HEK293 (cell line): Measurements from ENCODE around the gene NOP9.

ENCODE experiments used
- BCL11A ChIP-seq: fragments of 450-650 bp; formaldehyde crosslinking; IDR thresholded peaks from 2 replicates; pipeline ENCODE4 v1.5.1; 2016; ENCODE audit warnings: low read depth, missing biosample characterization, missing genetic modification characterization
- GLI2 ChIP-seq: fragments of 450-650 bp; formaldehyde crosslinking; IDR thresholded peaks from 2 replicates; pipeline ENCODE4; 2017; ENCODE audit warnings: missing biosample characterization, missing genetic modification characterization, low read depth, borderline replicate concordance
- MYNN ChIP-seq: fragments of 450-650 bp; formaldehyde crosslinking; IDR thresholded peaks from 2 replicates; pipeline ENCODE4 v1.5.1; 2016; ENCODE audit warnings: missing biosample characterization, missing genetic modification characterization, borderline replicate concordance
- MZF1 ChIP-seq: fragments of 450-650 bp; formaldehyde crosslinking; IDR thresholded peaks from 2 replicates; pipeline ENCODE4 v1.5.1; 2017; ENCODE audit warnings: missing biosample characterization, missing genetic modification characterization, borderline replicate concordance
- SALL2 ChIP-seq: fragments of 450-650 bp; formaldehyde crosslinking; IDR thresholded peaks from 2 replicates; pipeline ENCODE4 v1.5.0; 2017; ENCODE audit warnings: missing biosample characterization, mild to moderate bottlenecking, missing genetic modification characterization, borderline replicate concordance
- SCRT2 ChIP-seq: fragments of 450-650 bp; formaldehyde crosslinking; IDR thresholded peaks from 2 replicates; pipeline ENCODE4 v1.5.1; 2016; ENCODE audit warnings: missing biosample characterization, missing genetic modification characterization
- SP7 ChIP-seq: fragments of 450-650 bp; formaldehyde crosslinking; IDR thresholded peaks from 2 replicates; pipeline ENCODE4 v1.5.1; 2016; ENCODE audit warnings: missing biosample characterization, missing genetic modification characterization
- TCF7L2 ChIP-seq: IDR thresholded peaks from 2 replicates; pipeline ENCODE4 v1.6.1; 2011; ENCODE audit warnings: low read depth, mild to moderate bottlenecking, inconsistent platforms, low read length, moderate library complexity, borderline replicate concordance
- WT1 ChIP-seq: fragments of 450-650 bp; formaldehyde crosslinking; IDR thresholded peaks from 2 replicates; pipeline ENCODE4 v1.5.1; 2016; ENCODE audit warnings: missing biosample characterization, missing genetic modification characterization
- YY2 ChIP-seq: fragments of 450-650 bp; formaldehyde crosslinking; IDR thresholded peaks from 2 replicates; pipeline ENCODE4 v1.5.1; 2016; ENCODE audit warnings: missing biosample characterization, missing genetic modification characterization
- ZBTB1 ChIP-seq: fragments of 450-650 bp; formaldehyde crosslinking; IDR thresholded peaks from 2 replicates; pipeline ENCODE4 v1.5.1; 2016; ENCODE audit warnings: missing biosample characterization, missing genetic modification characterization
- ZBTB17 ChIP-seq: fragments of 450-650 bp; formaldehyde crosslinking; IDR thresholded peaks from 2 replicates; pipeline ENCODE4 v1.5.1; 2016; ENCODE audit warnings: missing biosample characterization, missing genetic modification characterization
- ZBTB21 ChIP-seq: fragments of 450-650 bp; formaldehyde crosslinking; IDR thresholded peaks from 2 replicates; pipeline ENCODE4 v1.5.1; 2017; ENCODE audit warnings: missing biosample characterization, missing genetic modification characterization
- ZBTB48 ChIP-seq: fragments of 450-650 bp; formaldehyde crosslinking; IDR thresholded peaks from 2 replicates; pipeline ENCODE4 v1.5.1; 2016; ENCODE audit warnings: missing biosample characterization, missing genetic modification characterization
- ZNF121 ChIP-seq: fragments of 450-650 bp; formaldehyde crosslinking; IDR thresholded peaks from 2 replicates; pipeline ENCODE4 v1.5.1; 2016; ENCODE audit warnings: missing biosample characterization, missing genetic modification characterization
- ZNF184 ChIP-seq: fragments of 450-650 bp; IDR thresholded peaks from 2 replicates; pipeline ENCODE4 v1.5.1; 2018; ENCODE audit warnings: missing biosample characterization, mild to moderate bottlenecking, missing genetic modification characterization
- ZNF19 ChIP-seq: fragments of 450-650 bp; formaldehyde crosslinking; IDR thresholded peaks from 2 replicates; pipeline ENCODE4; 2016; ENCODE audit warnings: missing biosample characterization, missing genetic modification characterization, low read depth
- ZNF2 ChIP-seq: fragments of 450-650 bp; formaldehyde crosslinking; IDR thresholded peaks from 2 replicates; pipeline ENCODE4 v1.5.1; 2016; ENCODE audit warnings: missing biosample characterization, missing genetic modification characterization
- ZNF202 ChIP-seq: fragments of 450-650 bp; formaldehyde crosslinking; IDR thresholded peaks from 2 replicates; pipeline ENCODE4 v1.5.1; 2016; ENCODE audit warnings: missing biosample characterization, missing genetic modification characterization, borderline replicate concordance
- ZNF23 ChIP-seq: fragments of 450-650 bp; formaldehyde crosslinking; IDR thresholded peaks from 2 replicates; pipeline ENCODE4 v1.5.1; 2016; ENCODE audit warnings: missing biosample characterization, missing genetic modification characterization, borderline replicate concordance
- ZNF274 ChIP-seq, 2 experiments: fragments of 200-500 bp in 1 of 2; fragments of 450-650 bp in 1 of 2; sonication (Bioruptor generic) in 1 of 2; formaldehyde crosslinking in 1 of 2; IDR thresholded peaks; 2 replicates each; pipeline versions ENCODE4 v1.5.1 to v1.6.1; 2014 to 2016; ENCODE audit warnings: borderline replicate concordance in 1 of 2, inconsistent platforms in 1 of 2, low read length in 1 of 2, missing biosample characterization in 1 of 2, missing genetic modification characterization in 1 of 2
- ZNF292 ChIP-seq: fragments of 450-650 bp; formaldehyde crosslinking; IDR thresholded peaks from 2 replicates; pipeline ENCODE4 v1.5.1; 2016; ENCODE audit warnings: low read depth, missing biosample characterization, missing genetic modification characterization, borderline replicate concordance
- ZNF302 ChIP-seq: fragments of 450-650 bp; formaldehyde crosslinking; IDR thresholded peaks from 2 replicates; pipeline ENCODE4 v1.5.1; 2016; ENCODE audit warnings: missing biosample characterization, missing genetic modification characterization, low read depth
- ZNF354C ChIP-seq: fragments of 450-650 bp; formaldehyde crosslinking; IDR thresholded peaks from 2 replicates; pipeline ENCODE4 v1.5.1; 2016; ENCODE audit warnings: missing biosample characterization, missing genetic modification characterization, low read depth, borderline replicate concordance
- ZNF423 ChIP-seq: fragments of 450-650 bp; formaldehyde crosslinking; IDR thresholded peaks from 2 replicates; pipeline ENCODE4 v1.5.1; 2016; ENCODE audit warnings: missing biosample characterization, missing genetic modification characterization
- ZNF433 ChIP-seq: fragments of 450-650 bp; formaldehyde crosslinking; IDR thresholded peaks from 2 replicates; pipeline ENCODE4 v1.5.1; 2016; ENCODE audit warnings: missing biosample characterization, missing genetic modification characterization, low read depth
- ZNF488 ChIP-seq: fragments of 450-650 bp; formaldehyde crosslinking; IDR thresholded peaks from 2 replicates; pipeline ENCODE4 v1.5.1; 2016; ENCODE audit warnings: missing biosample characterization, missing genetic modification characterization
- ZNF501 ChIP-seq: fragments of 450-650 bp; formaldehyde crosslinking; IDR thresholded peaks from 2 replicates; pipeline ENCODE4 v1.5.1; 2016; ENCODE audit warnings: missing biosample characterization, missing genetic modification characterization
- ZNF596 ChIP-seq: fragments of 450-650 bp; IDR thresholded peaks from 2 replicates; pipeline ENCODE4 v1.5.0; 2018; ENCODE audit warnings: missing biosample characterization, mild to moderate bottlenecking, missing genetic modification characterization, moderate library complexity
- ZNF600 ChIP-seq: fragments of 450-650 bp; formaldehyde crosslinking; IDR thresholded peaks from 2 replicates; pipeline ENCODE4 v1.5.1; 2016; ENCODE audit warnings: missing biosample characterization, missing genetic modification characterization
- ZNF704 ChIP-seq: fragments of 450-650 bp; formaldehyde crosslinking; IDR thresholded peaks from 2 replicates; pipeline ENCODE4 v1.5.1; 2016; ENCODE audit warnings: missing biosample characterization, missing genetic modification characterization
- ZNF707 ChIP-seq: fragments of 450-650 bp; formaldehyde crosslinking; IDR thresholded peaks from 2 replicates; pipeline ENCODE4 v1.5.1; 2016; ENCODE audit warnings: missing biosample characterization, missing genetic modification characterization
- TF ChIP-seq, protein P1 (sequence below): fragments of 450-650 bp; formaldehyde crosslinking; IDR thresholded peaks from 2 replicates; pipeline ENCODE4 v1.5.1; 2017; ENCODE audit warnings: missing biosample characterization, mild to moderate bottlenecking, missing genetic modification characterization, moderate library complexity
- TF ChIP-seq, protein P2 (sequence below): fragments of 450-650 bp; formaldehyde crosslinking; IDR thresholded peaks from 2 replicates; pipeline ENCODE4 v1.5.1; 2016; ENCODE audit warnings: missing biosample characterization, missing genetic modification characterization
- TF ChIP-seq, protein P3 (sequence below): fragments of 450-650 bp; formaldehyde crosslinking; IDR thresholded peaks from 2 replicates; pipeline ENCODE4 v1.5.1; 2016; ENCODE audit warnings: missing biosample characterization, missing genetic modification characterization

NOP9 gene

GRCh38 chr14:24271134-24271833, 28.4 kb upstream of the NOP9 start, which contains the start of gene RABGGTA (continued):
- TF ChIP-seq, protein P1, sequence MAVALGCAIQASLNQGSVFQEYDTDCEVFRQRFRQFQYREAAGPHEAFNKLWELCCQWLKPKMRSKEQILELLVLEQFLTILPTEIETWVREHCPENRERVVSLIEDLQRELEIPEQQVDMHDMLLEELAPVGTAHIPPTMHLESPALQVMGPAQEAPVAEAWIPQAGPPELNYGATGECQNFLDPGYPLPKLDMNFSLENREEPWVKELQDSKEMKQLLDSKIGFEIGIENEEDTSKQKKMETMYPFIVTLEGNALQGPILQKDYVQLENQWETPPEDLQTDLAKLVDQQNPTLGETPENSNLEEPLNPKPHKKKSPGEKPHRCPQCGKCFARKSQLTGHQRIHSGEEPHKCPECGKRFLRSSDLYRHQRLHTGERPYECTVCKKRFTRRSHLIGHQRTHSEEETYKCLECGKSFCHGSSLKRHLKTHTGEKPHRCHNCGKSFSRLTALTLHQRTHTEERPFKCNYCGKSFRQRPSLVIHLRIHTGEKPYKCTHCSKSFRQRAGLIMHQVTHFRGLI (tag by site-specific recombination): no peak
- peak; percentile 29; the same call in 1 of the 2 replicates for TF ChIP-seq ZBTB1 (tag by site-specific recombination)
- TF ChIP-seq BCL11A: no peak
- TF ChIP-seq ZNF488: no peak
- TF ChIP-seq ZNF202 (tag by site-specific recombination): no peak
- no peak for TF ChIP-seq ZNF121 (tag by site-specific recombination)
- TF ChIP-seq ZNF707: no peak
- TF ChIP-seq ZNF433 (tag by site-specific recombination): no peak
- TF ChIP-seq ZNF2: peak; percentile 37; the same call in 1 of the 2 replicates
- no peak for TF ChIP-seq WT1
- no peak for TF ChIP-seq ZNF23 (tag by site-specific recombination)
- TF ChIP-seq ZNF596 (tag by site-specific recombination): no peak
- TF ChIP-seq MZF1 (tag by site-specific recombination): peak; percentile 61; the same call in 1 of the 2 replicates
- TF ChIP-seq ZNF184 (tag by site-specific recombination): no peak
- TF ChIP-seq ZBTB48: no peak
- TF ChIP-seq YY2: no peak; the same call in 1 of the 2 replicates
- no peak for TF ChIP-seq MYNN
- TF ChIP-seq ZNF302 (tag by site-specific recombination): no peak
- TF ChIP-seq ZNF501 (tag by site-specific recombination): no peak
- TF ChIP-seq, protein P2, sequence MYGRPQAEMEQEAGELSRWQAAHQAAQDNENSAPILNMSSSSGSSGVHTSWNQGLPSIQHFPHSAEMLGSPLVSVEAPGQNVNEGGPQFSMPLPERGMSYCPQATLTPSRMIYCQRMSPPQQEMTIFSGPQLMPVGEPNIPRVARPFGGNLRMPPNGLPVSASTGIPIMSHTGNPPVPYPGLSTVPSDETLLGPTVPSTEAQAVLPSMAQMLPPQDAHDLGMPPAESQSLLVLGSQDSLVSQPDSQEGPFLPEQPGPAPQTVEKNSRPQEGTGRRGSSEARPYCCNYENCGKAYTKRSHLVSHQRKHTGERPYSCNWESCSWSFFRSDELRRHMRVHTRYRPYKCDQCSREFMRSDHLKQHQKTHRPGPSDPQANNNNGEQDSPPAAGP (tag by site-specific recombination): peak; percentile 59; the same call in 1 of the 2 replicates
- TF ChIP-seq, protein P3, sequence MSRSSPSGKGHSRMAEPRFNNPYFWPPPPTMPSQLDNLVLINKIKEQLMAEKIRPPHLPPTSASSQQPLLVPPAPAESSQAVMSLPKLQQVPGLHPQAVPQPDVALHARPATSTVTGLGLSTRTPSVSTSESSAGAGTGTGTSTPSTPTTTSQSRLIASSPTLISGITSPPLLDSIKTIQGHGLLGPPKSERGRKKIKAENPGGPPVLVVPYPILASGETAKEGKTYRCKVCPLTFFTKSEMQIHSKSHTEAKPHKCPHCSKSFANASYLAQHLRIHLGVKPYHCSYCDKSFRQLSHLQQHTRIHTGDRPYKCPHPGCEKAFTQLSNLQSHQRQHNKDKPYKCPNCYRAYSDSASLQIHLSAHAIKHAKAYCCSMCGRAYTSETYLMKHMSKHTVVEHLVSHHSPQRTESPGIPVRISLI (tag by site-specific recombination): no peak
- TF ChIP-seq ZNF354C (tag by site-specific recombination): no peak
- peak; percentile 35; the same call in 1 of the 2 replicates for TF ChIP-seq ZNF600 (tag by site-specific recombination)
- TF ChIP-seq ZNF704 (tag by site-specific recombination): no peak
- TF ChIP-seq ZNF292 (tag by site-specific recombination): no peak
- TF ChIP-seq ZNF423 (tag by site-specific recombination): peak; percentile 21; the same call in 1 of the 2 replicates
- peak; percentile 94 for TF ChIP-seq SCRT2
- TF ChIP-seq SP7: 0 out of 2 replicates have a peak, but pooled peaks have one; percentile 38
- no peak for TF ChIP-seq TCF7L2
- no peak for TF ChIP-seq ZNF274 (IDR thresholded peaks at IDR 0.05; ENCODE audit: low read length)
- TF ChIP-seq ZNF274 (tag by site-specific recombination; IDR thresholded peaks at IDR 0.05; ENCODE audit: borderline replicate concordance): no peak
- no peak for TF ChIP-seq SALL2 (tag by site-specific recombination)
- no peak; the same call in none of the 2 replicates for TF ChIP-seq ZBTB17 (tag by site-specific recombination)
- no peak for TF ChIP-seq ZBTB21 (tag by site-specific recombination)
- no peak for TF ChIP-seq ZNF19 (tag by site-specific recombination)
- TF ChIP-seq GLI2 (tag by site-specific recombination): no peak
